H1 (cell line): ENCODE data around the gene ADCY3. TPM values are rescaled to one million over a fixed set of nuclear protein-coding genes. Genes with fewer than 3 reads are reported as not detected.

Experiments used
- CTCF ChIA-PET: fragments of 300-600 bp; sonication (Branson Sonifier 250); formaldehyde crosslinking; loops from one replicate; lab custom pipeline; 2021; ENCODE audit not compliant: partially characterized antibody; lab: Charles Lee
- POLR2A ChIA-PET: fragments of 300-600 bp; sonication (Branson Sonifier 250); formaldehyde crosslinking; loops from one replicate; lab custom pipeline; 2021; ENCODE audit warnings: inconsistent platforms; ENCODE audit not compliant: partially characterized antibody; lab: Charles Lee
- DNase-seq, 2 experiments: peaks; one replicate each; pipeline versions ENCODE4 v3.0.0 to v3.0.0-alpha.2; 2010 to 2022; ENCODE audit warnings: low spot score in 2 of 2, low read depth in 1 of 2, mixed read lengths in 1 of 2
- FAIRE-seq: peaks from 2 replicates; lab custom pipeline; 2011; peaks lifted over from hg19 to GRCh38; lab: Jason Lieb, UNC
- H2AFZ ChIP-seq: 2 replicates; pipeline ENCODE4 v1.8.1; 2012; ENCODE audit warnings: low read length, inconsistent platforms
- H2AK5ac ChIP-seq: 2 replicates; pipeline ENCODE4 v1.6.1; 2013; ENCODE audit warnings: low read depth, low read length
- H2BK120ac ChIP-seq: replicated peaks from 2 replicates; pipeline ENCODE3; 2013; ENCODE audit warnings: low read depth, low read length, inconsistent platforms
- H2BK12ac ChIP-seq: 2 replicates; pipeline ENCODE4 v1.6.1; 2013; ENCODE audit warnings: low read depth, low read length
- H2BK15ac ChIP-seq: 2 replicates; pipeline ENCODE4 v1.6.1; 2013; ENCODE audit warnings: low read length
- H2BK20ac ChIP-seq: 2 replicates; pipeline ENCODE4 v1.6.1; 2013; ENCODE audit warnings: low read length
- H2BK5ac ChIP-seq: 2 replicates; pipeline ENCODE4 v1.6.1; 2013; ENCODE audit warnings: low read depth, low read length
- H3K14ac ChIP-seq: 2 replicates; pipeline ENCODE4 v1.6.1; 2013; ENCODE audit warnings: inconsistent platforms; ENCODE audit not compliant: insufficient read length
- H3K18ac ChIP-seq: 2 replicates; pipeline ENCODE4 v1.6.1; 2013; ENCODE audit warnings: low read length; ENCODE audit errors: extremely low read depth
- H3K23ac ChIP-seq: 2 replicates; pipeline ENCODE4 v1.6.1; 2013; ENCODE audit warnings: inconsistent platforms; ENCODE audit not compliant: insufficient read length
- H3K23me2 ChIP-seq: 2 replicates; pipeline ENCODE4 v1.6.1; 2013; ENCODE audit warnings: low read depth, low read length
- H3K27ac ChIP-seq: 2 replicates; pipeline ENCODE4 v1.6.1; 2011; ENCODE audit warnings: low read depth, low read length, inconsistent platforms
- H3K27me3 ChIP-seq, 4 experiments: replicated peaks in 1 of 4; 1 replicate in 1 of 4; 2 replicates in 3 of 4; pipeline versions ENCODE4 v1.6.1 to v1.8.1; 2011 to 2013; ENCODE audit warnings: low read length in 3 of 4, mild to moderate bottlenecking in 3 of 4, inconsistent platforms in 2 of 4, mixed read lengths in 2 of 4, moderate library complexity in 1 of 4; ENCODE audit not compliant: control insufficient read depth in 3 of 4, insufficient read depth in 3 of 4; ENCODE audit errors: extremely low read depth in 1 of 4
- H3K36me3 ChIP-seq, 4 experiments: 2 replicates each; pipeline versions ENCODE4 v1.6.1 to v1.8.1; 2011 to 2013; ENCODE audit warnings: mild to moderate bottlenecking in 4 of 4, low read length in 3 of 4, moderate library complexity in 2 of 4, control low read depth in 1 of 4, inconsistent platforms in 1 of 4; ENCODE audit not compliant: insufficient read depth in 4 of 4, control insufficient read depth in 2 of 4
- H3K4ac ChIP-seq: replicated peaks from 2 replicates; pipeline ENCODE3; 2013; ENCODE audit warnings: low read length, low read depth, mixed read lengths, inconsistent platforms; ENCODE audit not compliant: insufficient read length
- H3K4me1 ChIP-seq, 4 experiments: replicated peaks in 1 of 4; 1 replicate in 1 of 4; 2 replicates in 3 of 4; pipeline versions ENCODE4 v1.6.1 to v1.8.1; 2011 to 2013; ENCODE audit warnings: low read length in 3 of 4, inconsistent platforms in 2 of 4, mixed read lengths in 1 of 4; ENCODE audit not compliant: insufficient read depth in 4 of 4, control insufficient read depth in 3 of 4
- H3K4me2 ChIP-seq, 2 experiments: 2 replicates each; pipeline versions ENCODE4 v1.6.1 to v1.8.1; 2011 to 2013; ENCODE audit warnings: low read depth in 2 of 2, low read length in 2 of 2, control low read depth in 1 of 2, inconsistent platforms in 1 of 2, mild to moderate bottlenecking in 1 of 2; ENCODE audit not compliant: insufficient read depth in 1 of 2
- H3K4me3 ChIP-seq, 4 experiments: fragments of 200-600, 300-600 bp in 1 of 4; sonication (generic), shearing (Covaris generic), sonication (Bioruptor Twin) in 1 of 4; 2 replicates each; pipeline versions ENCODE4 v1.5.1 to v1.8.1; 2011 to 2016; ENCODE audit warnings: low read length in 4 of 4, low read depth in 3 of 4, control low read depth in 2 of 4, inconsistent platforms in 2 of 4, mild to moderate bottlenecking in 2 of 4, mixed read lengths in 1 of 4, moderate library complexity in 1 of 4; ENCODE audit not compliant: insufficient read depth in 2 of 4; ENCODE audit errors: extremely low read depth in 1 of 4
- H3K56ac ChIP-seq: replicated peaks from 2 replicates; pipeline ENCODE3; 2013; ENCODE audit warnings: low read depth, mild to moderate bottlenecking, mixed read lengths, low read length, inconsistent platforms; ENCODE audit not compliant: insufficient read length
- H3K79me1 ChIP-seq: 2 replicates; pipeline ENCODE4 v1.6.1; 2013; ENCODE audit warnings: low read depth, low read length, control low read depth
- H3K79me2 ChIP-seq, 2 experiments: 2 replicates each; pipeline versions ENCODE4 v1.6.1 to v1.8.1; 2012 to 2013; ENCODE audit warnings: low read length in 2 of 2, mild to moderate bottlenecking in 2 of 2, inconsistent platforms in 1 of 2; ENCODE audit not compliant: insufficient read depth in 2 of 2, control insufficient read depth in 1 of 2
- H3K9ac ChIP-seq, 4 experiments: replicated peaks in 1 of 4; 1 replicate in 1 of 4; 2 replicates in 3 of 4; pipeline versions ENCODE4 v1.6.1 to v1.8.1; 2011 to 2013; ENCODE audit warnings: low read depth in 3 of 4, low read length in 3 of 4, control low read depth in 2 of 4, mild to moderate bottlenecking in 2 of 4, moderate library complexity in 2 of 4, inconsistent platforms in 1 of 4; ENCODE audit errors: extremely low read depth in 1 of 4
- H3K9me3 ChIP-seq, 2 experiments: 2 replicates each; pipeline versions ENCODE4 v1.6.1 to v1.8.1; 2012 to 2013; ENCODE audit warnings: mild to moderate bottlenecking in 2 of 2, moderate library complexity in 2 of 2, control low read depth in 1 of 2, inconsistent platforms in 1 of 2, low read depth in 1 of 2, low read length in 1 of 2, mixed read lengths in 1 of 2; ENCODE audit not compliant: insufficient read depth in 2 of 2
- H4K20me1 ChIP-seq, 2 experiments: replicated peaks in 1 of 2; 2 replicates each; pipeline versions ENCODE3 to v1.8.1; 2011 to 2013; ENCODE audit warnings: inconsistent platforms in 2 of 2, low read length in 2 of 2, mild to moderate bottlenecking in 1 of 2; ENCODE audit not compliant: insufficient read depth in 2 of 2, control insufficient read depth in 1 of 2
- H4K5ac ChIP-seq: 2 replicates; pipeline ENCODE4 v1.6.1; 2013; ENCODE audit warnings: low read length, low read depth, mixed read lengths, inconsistent platforms; ENCODE audit not compliant: insufficient read length
- H4K8ac ChIP-seq: 2 replicates; pipeline ENCODE4 v1.8.0; 2013; ENCODE audit warnings: mild to moderate bottlenecking, moderate library complexity, low read length, inconsistent platforms; ENCODE audit not compliant: insufficient read depth; ENCODE audit errors: extremely low read depth
- H4K91ac ChIP-seq: replicated peaks from 2 replicates; pipeline ENCODE3; 2013; ENCODE audit warnings: low read length, mixed read lengths, inconsistent platforms; ENCODE audit not compliant: insufficient read length
- SP4 ChIP-seq: IDR thresholded peaks from 2 replicates; pipeline ENCODE4 v1.6.1; 2012; ENCODE audit warnings: low read length, inconsistent platforms
- TAF1 ChIP-seq: IDR thresholded peaks from 2 replicates; pipeline ENCODE4 v1.6.1; 2011; ENCODE audit warnings: mild to moderate bottlenecking, low read depth, low read length
- YY1 ChIP-seq: IDR thresholded peaks from 2 replicates; pipeline ENCODE4 v1.6.1; 2011; ENCODE audit warnings: low read depth, mild to moderate bottlenecking, low read length
- WGBS, 2 experiments: shearing (Covaris generic) in 1 of 2; methylation state at CpG; one replicate each; pipeline versions ENCODE4 v1.1.6 to v1.1.7; 2013 to 2015; ENCODE audit warnings: low lambda C conversion rate in 2 of 2, mixed read lengths in 2 of 2, inconsistent platforms in 1 of 2, low coverage in 1 of 2, missing lambda C conversion rate in 1 of 2; ENCODE audit not compliant: insufficient replicate concordance in 2 of 2, insufficient coverage in 1 of 2, insufficient read length in 1 of 2; ENCODE audit errors: extremely low coverage in 1 of 2, missing lambda C conversion rate in 1 of 2; 5-methylcytosine and 5-hydroxymethylcytosine counted together
- polyA plus RNA-seq, 7 experiments: library from polyadenylated mRNA; depleted of rRNA in 3 of 7; stranded (reverse) in 5 of 7; unstranded in 2 of 7; fragments of >200 nt in 5 of 7; fragments of 200-250 nt in 2 of 7; gene quantifications; 1 replicate in 5 of 7; 2 replicates in 1 of 7; 4 replicates in 1 of 7; pipeline versions ENCODE4 v1.2.1 to v1.2.3, GENCODE V29; 2011 to 2013; ENCODE audit warnings: missing spikeins in 2 of 7, mixed read lengths in 2 of 7
- total RNA-seq: library from RNA; stranded (reverse); fragmentation: NEBNext Ultra II Directional; extraction: Animal tissue kit (Norgen Biotek cat#: 25700); gene quantifications from 2 replicates; pipeline ENCODE4 v1.2.1, GENCODE V29; 2021

Gene ADCY3
- total and polyA plus RNA-seq, 2 of the 8 experiments (the other 6 are each of a cell fraction or from before 2014, with no cell fraction given) = 45.1 to 52.9 TPM

DNA sequence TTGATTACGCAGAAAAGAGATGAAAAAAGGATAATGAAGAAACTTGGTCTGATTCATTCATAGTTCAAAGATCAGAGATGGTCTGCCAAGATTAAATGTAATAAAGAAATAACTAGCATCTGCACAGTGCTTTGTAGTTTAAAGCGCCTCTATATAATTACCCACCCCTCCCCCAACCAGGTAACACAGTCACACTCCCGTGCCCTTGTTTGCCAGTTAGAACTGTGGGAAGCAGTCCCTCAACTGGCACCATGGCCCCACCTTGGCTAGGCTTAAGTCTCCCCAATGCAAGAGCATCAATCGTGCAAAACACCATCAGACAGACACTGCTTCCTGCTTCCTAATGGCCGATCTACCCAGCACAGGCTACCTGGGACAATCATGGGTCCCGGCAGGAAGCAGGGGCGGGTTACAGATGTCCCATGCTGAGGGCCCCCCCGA is 11.6 kb downstream of the ADCY3 start:
- ChIA-PET POLR2A (no interaction called here), CTCF (interaction anchor here (1.0 kb wide), 1 partner anchor 83 kb away, joined by 3 read pairs; no protein-coding TSS in a partner anchor)
- Histone ChIP-seq H3K14ac (no peak overlapping the region), H3K9ac (no peak overlapping the region), H3K27me3 (no peaks in the 10 kb centered on the region), H3K79me1 (peaks cover 10% of the 10 kb centered on the region), H3K4me2 (no peak overlapping the region), H3K4ac (no peak overlapping the region), H3K9me3 (peaks cover 0 to 3% of the 10 kb centered on the region in 2 experiments; a peak in 1 of 4 replicates), H2AK5ac (no peak overlapping the region), H3K27ac (no peak overlapping the region), H2BK15ac (0 out of 2 replicates have a peak overlapping the region, but pooled peaks have one; percentile 18), H3K36me3 (peaks cover 0 to 3% (median 1%) of the 10 kb centered on the region in 4 experiments; a peak in 2 of 8 replicates), H3K79me2 (peaks cover 0 to 4% of the 10 kb centered on the region in 2 experiments; a peak in 1 of 4 replicates), H2BK20ac (no peak overlapping the region), H4K91ac (no peak overlapping the region), H4K20me1 (peaks cover 2 to 3% of the 10 kb centered on the region in 2 experiments), H2AFZ (no peak overlapping the region), H4K8ac (no peak overlapping the region), H3K23ac (no peak overlapping the region), H4K5ac (no peak overlapping the region), H2BK12ac (no peak overlapping the region), H2BK5ac (no peak overlapping the region), H3K56ac (no peak overlapping the region), H2BK120ac (no peak overlapping the region), H3K23me2 (no peaks in the 10 kb centered on the region), H3K4me3 (no peak overlapping the region), H3K4me1 (peaks cover 0 to 2% (median 0%) of the 10 kb centered on the region in 4 experiments; a peak in 2 of 7 replicates), H3K18ac (no peak overlapping the region)
- FAIRE-seq (no peak), DNase-seq (no peak)
- TF ChIP-seq SP4 = no peak
- TF ChIP-seq YY1 = no peak
- TF ChIP-seq TAF1 = no peak
- WGBS, 2 experiments = 83% methylated on average over 8 of the region's 8 CpGs; no CpG with 5 or more reads in 1 of the 2 experiments
